Prostate gland (tissue), 2 donors: ENCODE results near the gene CREB3L2.

Source experiments
- CTCF ChIP-seq, 4 experiments: fragments of 200-600 bp in 2 of 4; fragments of 450-650 bp in 2 of 4; sonication (generic) in 2 of 4; IDR thresholded peaks; 1 replicate in 3 of 4; 2 replicates in 1 of 4; pipeline ENCODE4 v1.5.1; 2016 to 2019; ENCODE audit warnings: antibody characterized with exemption in 4 of 4, mild to moderate bottlenecking in 2 of 4, moderate library complexity in 2 of 4
- POLR2AphosphoS5 ChIP-seq: sonication (generic); formaldehyde crosslinking; IDR thresholded peaks from one replicate; pipeline ENCODE4 v1.6.1; 2017; ENCODE audit warnings: antibody characterized with exemption

GRCh38 chr7:137930581-137930980 lies 71.3 kb downstream of the CREB3L2 start:
- TF ChIP-seq POLR2AphosphoS5 (no peak), CTCF (IDR thresholded peaks at IDR 0.05) (no peak)
